ENCODE results near the gene PITPNB.

The PITPNB gene

DNA sequence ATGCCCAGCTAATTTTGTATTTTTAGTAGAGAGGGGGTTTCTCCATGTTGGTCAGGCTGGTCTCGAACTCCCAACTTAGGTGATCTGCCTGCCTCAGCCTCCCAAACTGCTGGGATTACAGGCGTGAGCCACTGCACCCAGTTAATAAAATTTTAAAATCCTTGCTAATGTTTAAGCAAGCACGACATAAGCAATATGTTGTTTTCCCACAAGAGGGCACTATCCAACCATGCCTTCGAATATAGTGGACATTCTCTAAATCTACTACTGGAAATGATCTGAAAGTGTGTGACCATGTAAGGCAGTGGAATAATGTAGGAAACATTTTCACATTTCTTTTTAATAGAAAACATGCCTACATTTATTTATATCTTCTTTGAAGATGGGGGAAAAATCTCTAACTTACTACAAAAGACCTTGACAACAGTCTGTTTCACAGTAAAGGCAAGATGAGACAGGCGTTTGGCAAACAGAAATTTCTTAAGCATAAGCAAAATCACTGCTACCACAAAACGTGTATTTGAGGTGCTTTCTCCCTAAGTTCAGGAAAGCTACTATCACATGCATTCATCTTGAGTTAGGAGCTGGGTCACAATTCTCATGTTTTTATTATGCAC is 38.2 kb downstream of the PITPNB start:
- DNase-seq (ENCODE audit: low read depth) = no peak

DNA sequence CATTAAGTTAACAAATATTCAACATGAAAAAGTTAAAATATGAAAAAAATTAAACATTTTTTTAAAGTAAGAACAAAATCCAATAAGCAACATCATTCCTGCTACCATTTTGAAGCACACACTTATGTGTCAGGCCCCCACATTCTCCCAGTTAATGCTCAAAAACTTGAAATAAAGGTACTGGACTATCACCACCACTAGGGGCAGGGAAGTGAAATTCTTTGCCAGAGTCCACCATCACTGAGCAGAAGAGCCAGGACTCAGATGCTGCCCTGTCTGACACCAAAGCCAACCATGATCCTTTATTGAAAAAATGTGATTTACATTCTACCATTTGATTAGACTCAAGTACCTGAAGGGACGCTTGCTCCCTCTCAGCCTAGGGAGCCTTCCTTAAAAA is 39.1 kb downstream of the PITPNB start:
- DNase-seq (ENCODE audit: low read depth) = no peak

DNA sequence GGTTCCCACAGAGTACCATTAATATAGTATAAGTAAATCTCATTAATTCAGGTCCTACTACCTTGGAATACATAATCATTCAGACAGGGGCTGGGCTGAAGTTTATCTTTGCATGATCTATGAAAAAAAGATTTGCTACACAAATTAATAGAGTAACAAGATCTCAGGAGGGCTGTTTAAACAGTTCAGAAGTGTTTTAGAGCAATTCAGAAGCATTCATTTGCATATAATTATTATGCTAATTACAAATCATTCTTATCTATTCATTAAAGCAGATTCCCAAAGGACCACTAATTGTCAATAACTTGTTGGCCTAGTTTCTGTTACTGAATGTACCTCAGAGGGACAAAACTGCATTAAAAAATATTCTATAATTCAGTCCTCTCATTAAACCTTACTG is 40.5 kb downstream of the PITPNB start:
- DNase-seq (ENCODE audit: low read depth) = no peak

DNA sequence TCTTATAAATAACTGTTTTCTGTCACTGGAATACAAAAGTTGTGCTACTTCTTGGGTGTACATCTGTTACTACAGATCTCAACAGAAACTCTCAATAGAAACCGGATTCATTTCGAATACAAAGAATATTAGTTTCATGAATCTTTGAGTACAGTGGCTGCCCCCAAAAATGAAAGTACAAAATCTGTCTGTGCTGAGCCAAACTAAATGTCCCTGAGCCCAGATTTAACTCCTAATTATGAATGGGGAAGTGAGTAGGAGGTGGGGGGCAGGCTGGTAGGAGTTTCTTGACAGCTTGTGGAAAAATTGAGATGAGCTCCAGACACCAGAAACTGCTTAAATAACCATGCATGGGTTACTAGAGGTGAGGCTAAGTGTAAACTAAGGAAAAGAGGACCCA is 41.6 kb downstream of the PITPNB start:
- DNase-seq (ENCODE audit: low read depth) = no peak

DNA sequence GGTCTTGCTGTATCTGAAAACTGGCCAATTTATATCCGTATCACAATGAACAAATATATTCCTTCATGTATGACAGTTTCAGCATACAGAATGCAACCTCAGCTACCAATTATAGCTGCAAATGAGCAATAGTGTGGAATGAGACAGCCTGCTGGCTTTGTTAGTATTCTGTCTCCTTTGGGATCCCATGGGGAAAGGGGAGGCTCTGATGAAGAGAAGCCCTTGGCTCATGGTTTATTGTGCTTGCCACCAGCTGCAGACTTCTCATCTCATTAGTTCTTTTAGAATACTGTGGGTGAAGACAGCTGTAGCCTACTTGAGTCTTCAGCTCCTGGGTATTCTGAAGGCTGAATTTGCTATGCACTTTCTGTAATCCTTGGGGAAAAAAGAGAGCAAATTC is 42.4 kb downstream of the PITPNB start:
- no peak for DNase-seq (ENCODE audit: low read depth)

DNA sequence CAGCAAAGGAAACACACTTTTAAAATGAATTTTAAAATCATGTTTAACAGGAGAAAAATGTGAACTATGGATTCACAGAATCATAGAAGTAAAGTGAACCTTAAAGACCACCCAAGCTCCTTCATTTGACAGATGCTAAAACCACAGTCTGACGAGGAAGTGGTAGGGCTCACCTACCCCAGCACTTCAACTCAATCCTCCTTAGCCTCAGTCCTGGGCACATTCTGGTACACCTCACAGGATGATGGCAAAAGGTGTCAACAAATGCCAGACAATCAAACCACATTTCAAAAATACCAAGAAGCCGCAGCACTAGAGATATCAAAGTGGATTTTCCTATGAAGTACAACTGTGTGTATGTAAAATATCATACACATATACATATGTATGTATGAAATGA is 43.1 kb downstream of the PITPNB start:
- DNase-seq (ENCODE audit: low read depth) = no peak

DNA sequence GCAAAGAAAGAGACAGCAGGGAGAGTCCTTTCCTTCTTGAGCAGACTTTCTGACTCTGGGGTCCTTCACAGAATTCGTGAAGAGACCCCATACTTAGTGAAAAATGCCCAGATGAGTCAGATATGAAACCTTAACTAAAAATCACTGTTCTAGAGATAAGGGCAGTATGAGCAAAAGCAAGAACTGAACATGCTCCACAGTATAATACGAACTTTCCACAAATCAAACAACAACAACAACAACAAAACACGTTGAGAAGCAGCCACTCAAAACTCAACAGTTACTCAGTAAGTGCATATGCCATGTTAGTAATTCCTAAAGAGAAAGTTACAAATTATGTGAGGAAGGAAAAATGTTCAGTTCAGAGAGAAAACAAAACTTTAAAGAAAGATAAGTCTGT is 44.3 kb downstream of the PITPNB start:
- no peak for DNase-seq (ENCODE audit: low read depth)

DNA sequence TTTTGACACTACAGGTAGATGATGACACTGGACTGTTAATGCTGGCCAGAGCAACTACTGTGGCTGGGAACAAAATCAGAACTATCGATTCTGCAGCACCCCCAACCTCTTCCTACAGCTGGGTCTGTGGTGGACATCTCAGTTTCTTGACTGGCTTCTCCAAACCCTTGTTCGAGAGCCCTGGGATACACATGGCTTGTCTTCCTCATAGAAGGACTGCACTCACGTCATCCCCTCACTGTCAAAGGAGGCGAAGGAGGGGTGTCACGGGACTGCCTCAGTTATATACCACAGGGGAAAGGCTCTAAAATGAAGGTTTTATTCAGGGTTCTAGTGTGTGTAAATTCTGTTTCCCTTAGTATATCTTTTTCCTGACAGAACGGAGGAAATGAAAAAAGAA is 44.9 kb downstream of the PITPNB start:
- DNase-seq (ENCODE audit: low read depth) = no peak

DNA sequence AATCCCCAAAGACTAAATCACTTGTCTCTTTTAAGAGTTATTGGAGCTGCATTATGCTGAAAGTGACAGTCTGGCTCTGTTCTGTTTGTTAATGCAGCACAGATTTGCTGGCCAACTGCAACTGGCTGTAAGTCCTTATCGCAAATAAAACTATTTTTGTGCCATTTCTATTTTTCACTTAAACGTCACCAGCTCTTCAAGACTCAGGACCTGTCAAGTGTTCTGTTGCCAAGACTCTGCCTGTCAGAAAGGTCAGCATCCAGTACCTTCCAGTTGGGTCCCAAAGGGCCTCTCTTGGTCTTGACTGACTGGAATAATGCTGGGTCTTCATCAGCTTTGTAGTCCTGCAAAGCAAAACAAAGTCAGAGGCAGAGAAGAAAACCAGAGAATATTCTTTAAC is 45.6 kb downstream of the PITPNB start:
- no peak for DNase-seq (ENCODE audit: low read depth)

DNA sequence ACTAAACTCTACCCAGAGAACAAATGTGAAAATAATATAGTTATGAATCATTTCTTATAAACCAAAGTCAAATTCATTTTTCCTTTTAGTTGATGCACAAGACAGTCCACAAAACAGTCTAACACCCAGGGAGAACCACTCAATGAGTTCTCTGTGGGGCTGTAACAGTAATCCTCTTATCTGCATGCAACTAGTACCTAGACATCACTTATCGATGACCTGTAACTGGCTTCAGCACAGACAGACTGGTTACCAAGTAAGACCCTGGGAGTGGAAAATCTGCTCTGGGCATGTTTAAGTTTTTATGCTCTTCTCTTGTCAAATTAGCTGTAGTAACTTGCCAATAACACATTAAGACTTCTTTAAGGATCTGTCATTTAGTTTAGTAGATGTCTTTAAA is 46.6 kb downstream of the PITPNB start:
- DNase-seq (ENCODE audit: low read depth) = no peak

DNA sequence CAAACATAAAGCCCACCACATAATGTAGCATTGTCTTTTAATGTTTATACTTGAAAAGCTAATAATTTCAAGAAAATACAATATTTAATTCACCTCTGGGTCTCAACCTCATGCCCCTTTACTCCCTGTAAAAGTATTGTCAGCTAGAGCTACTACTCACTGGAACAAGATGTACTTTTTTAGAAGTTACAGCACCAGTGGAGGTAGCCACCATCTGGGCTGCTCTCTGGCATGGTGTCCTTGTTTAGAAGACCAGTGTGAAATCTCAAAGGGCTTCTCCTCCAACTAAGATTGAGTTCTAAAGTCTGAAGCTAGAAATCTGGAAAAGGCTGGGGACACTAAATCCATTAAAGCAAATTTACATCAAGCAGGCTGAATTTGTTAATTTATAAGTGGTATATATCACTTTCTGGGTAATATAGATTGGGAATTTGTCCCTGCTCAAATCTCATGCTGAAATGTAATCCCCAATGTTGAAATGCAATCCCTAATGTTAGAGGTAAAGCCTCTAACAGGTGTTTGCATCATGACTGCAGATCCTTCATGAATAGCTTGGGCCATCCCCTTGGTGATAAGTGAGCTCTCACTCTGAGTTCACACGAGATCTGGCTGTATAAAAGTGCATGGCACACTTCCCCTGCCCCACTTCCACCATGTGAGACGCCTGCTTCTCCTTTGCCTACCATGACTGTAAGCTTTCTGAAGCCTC is 47.6 kb downstream of the PITPNB start:
- no peak for DNase-seq (ENCODE audit: low read depth)

DNA sequence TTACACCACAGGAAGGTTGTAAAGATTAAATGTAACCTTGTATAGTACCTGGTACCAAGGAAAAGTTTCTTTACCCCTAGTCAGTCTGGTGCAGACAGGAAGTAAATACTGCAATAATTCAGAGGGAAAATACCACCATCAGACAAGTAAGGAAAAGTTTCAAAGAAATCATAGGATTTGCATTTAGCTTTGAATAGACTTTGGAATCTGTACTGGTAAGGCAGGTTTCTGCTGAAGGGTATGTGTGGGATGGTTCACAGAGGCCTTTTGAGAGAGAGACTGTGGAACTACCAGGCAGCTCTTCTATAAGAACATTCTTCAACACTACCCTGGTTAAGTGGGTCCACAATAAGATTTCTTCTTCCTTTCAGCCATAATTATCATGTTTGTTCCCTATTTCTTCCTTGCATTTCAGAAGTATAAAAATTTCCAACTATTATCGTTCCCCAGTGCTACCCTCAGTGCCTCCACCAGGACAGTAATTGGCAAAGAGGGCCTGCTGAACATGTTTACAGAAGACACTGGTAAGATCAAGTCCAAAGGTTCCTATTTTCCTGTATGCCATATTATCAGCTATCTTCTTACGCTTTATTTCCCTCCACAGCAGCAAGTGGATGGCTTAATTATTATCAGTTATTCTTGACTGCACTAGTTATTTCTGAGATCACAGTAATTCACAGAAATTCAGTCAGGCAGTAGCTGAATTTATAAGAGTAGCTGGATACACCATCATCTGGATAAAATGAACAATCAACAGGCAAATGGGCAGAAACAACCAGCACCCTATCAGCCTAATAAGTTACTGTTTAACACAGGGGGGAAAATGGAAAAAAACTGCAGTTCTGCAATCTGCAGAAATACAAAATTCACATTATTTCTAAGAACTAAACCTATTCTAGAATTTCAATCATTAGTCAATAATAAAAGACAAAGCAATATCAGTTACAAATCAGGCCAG is 48.5 kb downstream of the PITPNB start:
- DNase-seq (ENCODE audit: low read depth) = no peak

DNA sequence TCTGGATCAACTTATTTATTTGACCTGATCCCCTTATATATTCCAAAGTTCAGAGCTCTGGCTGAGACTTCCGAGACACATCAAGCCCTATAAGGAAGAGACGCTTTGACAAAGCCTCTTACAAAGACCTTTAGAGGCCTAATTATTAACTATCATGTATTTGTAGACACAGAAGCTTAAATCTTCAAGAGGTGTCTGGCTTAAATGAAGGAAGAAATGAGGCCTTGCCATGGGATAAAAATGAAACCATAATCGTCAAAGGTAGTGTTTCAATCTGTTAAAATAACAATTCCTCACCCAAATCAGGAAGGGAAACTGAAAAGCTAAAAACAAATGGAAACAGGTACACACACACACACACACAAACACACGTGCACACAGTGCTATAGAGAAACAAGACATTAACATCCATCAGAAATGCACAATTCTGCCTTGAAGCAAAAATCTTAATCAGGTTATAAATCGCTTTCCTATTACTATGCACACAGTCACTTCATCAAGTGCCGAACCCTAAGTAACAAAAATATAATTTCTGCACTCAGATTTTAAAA is 50.2 kb downstream of the PITPNB start:
- no peak for DNase-seq (ENCODE audit: low read depth)

DNA sequence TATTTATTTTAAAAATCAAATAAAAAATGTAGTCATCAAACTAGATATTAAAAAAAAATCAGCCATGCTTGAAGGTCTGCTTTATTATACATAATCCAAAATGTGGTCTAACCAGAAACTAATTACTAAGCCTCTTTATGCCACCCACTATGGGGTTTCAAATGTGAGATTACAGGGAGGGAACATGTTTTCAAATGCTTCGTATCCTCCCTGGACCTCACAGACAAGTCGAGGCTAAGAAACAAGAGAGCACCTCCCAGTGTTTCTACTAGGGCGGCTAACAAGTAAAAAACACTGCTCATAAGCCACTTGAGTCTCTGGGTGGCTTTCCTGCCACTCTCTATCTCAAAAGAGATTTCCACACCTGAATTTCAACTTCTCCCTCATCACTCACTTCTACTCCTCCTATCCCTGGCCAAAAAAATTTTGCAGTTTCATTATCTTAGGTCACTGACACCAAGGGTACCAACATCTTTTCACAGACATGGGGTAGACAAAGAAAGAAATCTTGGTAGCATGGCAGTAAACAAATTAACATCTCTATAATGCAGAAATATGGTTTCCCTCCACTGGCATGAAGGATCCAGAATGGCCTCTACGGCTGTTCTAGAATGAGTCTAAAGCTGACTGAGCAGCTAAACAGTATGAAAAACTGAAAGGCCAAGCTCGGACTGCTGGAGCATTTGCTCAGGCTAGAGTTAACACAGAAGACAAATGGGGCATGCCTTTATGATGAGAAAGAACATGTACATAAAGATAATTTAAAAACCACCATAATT is 50.9 kb downstream of the PITPNB start:
- DNase-seq (ENCODE audit: low read depth) = no peak

DNA sequence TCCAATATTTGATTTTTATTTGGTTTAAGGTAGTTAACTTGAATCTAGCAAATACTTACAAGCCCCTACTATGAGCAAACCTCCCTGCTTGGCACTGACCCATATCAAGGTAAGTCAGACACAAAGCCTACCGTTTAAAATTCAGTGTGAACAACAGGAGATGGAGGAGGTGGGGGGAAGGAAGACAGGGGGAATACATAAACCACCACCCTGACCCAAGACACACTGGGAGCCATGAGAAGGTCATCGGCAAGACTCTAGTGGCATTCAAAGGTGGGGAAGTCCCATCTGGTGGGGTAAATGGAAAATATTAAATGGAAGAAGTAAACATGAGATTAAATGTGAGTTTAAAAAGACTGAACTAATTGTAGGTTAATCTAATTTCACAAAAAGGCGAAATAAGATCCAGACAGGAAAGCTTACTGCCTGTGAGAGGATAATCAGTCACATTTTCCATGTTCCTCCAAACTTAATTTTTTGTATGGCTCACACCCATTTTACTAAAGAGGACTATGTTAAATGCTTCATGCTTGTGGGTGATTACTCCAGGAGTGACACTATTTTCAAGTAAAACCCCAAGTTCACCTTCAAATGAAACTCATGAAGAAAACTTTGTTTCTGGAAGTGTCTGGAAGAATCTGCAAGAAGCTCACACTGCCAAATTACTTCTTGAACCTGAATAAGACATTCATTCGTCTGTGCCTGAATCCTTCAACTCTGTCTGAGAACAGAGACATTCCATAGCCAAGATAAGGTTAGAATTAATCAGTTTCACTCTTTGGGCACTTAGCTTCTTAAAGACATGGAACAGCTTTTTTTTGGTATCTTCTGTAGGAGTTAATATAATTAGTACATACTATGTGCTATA is 51.7 kb downstream of the PITPNB start:
- DNase-seq (ENCODE audit: low read depth) = no peak

DNA sequence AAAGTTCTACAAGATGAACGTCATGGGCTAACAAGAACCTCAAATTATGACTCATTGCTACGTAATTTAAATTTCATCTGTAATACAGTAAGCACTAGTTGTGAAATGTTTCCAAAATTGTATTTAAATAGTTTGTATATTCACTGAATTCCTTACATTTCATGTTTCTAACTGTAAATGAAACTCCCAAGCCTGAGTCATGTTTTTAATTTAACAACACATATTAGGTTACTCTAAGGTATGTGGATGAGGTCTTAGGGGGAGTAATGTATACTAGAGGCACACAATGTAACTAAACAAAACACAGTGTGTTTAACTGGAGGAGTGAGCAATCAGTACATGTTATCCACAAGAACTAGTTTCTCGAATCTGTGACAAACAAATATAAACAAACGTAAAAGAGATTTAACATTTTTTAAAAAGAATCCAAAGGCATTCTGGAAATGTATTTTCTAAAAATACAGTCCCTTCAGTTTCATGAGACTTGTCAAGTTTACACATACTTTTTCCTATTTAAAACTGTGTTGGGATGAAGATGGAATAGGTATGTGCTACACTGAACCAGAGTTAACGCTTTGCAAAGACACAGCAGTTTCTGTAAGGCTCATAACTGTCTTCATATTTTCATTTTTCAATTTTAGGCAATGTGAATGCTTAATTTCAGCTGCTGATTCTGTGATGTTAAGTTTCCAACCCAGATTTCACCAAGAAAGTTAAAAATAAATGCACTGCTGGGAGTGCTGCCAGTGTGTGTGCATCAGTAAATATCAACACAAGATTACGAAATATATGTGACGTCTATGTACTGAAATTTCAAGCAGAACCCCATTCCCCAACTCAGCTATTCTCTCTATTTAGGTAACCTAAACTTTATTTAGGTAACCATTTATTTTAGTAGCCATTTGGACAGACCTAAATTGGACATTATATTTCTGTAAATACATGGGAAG is 52.6 kb downstream of the PITPNB start:
- no peak for DNase-seq (ENCODE audit: low read depth)

DNA sequence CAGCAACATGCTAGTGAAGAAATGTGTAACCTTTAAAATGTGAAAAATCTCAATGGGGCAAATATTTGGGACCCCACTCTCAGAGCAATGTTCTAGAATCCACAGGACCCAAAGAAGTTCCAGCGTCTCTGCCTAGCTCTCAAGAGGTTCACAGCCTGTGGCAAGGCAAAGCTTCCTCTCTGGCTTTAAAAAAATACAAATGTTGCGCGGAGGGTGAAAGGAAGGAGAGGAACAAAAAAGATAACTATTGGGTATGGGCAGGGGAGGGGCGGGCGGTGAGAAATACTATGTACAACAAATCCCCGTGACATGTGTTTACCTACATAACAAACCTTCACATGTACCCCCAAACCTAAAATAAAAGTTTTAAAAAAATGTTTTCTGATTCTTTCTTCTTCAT is 53.6 kb downstream of the PITPNB start:
- no peak for DNase-seq (ENCODE audit: low read depth)

DNA sequence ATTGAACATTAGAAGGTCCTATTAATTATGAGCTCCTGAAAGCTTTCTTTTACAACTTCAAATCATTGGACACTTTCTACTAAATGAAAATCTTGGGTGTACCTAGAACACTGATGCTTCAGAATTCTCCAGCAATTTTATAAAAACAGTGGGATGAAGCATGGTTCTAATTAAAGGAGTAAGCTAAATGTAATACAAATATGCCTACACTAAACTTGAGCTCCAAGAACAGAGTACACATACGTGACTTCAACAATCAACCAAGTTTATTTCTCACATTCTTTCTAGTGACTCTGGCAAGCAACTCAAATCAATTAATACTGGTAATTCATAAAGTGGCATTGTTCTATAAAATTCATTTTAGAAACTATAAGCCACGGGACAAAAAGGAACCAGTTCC is 55.5 kb downstream of the PITPNB start:
- DNase-seq (ENCODE audit: low read depth) = no peak

DNA sequence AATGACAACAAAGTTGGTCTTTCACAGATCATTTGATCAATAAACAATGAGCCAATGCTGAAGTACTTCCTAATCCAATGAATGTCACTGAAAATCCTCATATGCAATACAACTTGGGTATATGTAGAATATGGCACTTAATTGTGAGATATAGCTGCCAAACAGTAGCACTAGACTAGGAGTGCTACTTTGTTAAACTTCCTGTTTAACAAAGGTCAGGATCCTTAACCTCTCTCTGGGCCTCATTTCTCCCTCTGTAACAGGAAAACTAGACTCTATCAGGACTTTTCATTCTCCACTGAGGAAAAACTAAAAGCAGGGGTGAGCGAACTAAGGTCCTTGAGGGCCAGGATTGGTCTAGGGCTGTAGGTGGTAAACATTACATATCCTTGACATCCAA is 56.1 kb downstream of the PITPNB start:
- DNase-seq (ENCODE audit: low read depth) = no peak

DNA sequence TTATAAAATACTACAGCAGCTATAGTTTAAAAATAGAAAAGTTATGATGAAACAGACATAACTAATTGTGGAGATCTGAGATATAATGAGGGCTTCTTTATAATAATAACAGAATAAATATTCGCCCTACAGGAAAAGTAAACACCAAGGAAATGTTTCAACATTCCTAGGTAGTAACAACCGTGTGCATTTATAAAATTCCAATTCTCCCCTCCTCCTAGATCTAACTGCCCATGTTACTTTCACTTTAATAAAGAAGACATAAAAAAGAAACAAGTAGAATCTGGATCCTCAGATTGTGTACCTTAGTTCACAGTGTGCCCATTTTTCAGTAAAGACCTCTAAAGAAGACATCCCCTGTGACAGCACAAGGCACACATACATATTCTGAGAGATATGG is 59.7 kb downstream of the PITPNB start:
- DNase-seq (ENCODE audit: low read depth) = no peak
